ENCODE results near the gene UBAC2. TPM values are rescaled to one million over a fixed set of nuclear protein-coding genes. Genes with fewer than 3 reads are reported as not detected.

UBAC2 gene
- total and polyA plus RNA-seq, 2 of the 8 experiments (the other 6 are each of a cell fraction or from before 2014, with no cell fraction given) = 75.9 to 76.9 TPM

DNA sequence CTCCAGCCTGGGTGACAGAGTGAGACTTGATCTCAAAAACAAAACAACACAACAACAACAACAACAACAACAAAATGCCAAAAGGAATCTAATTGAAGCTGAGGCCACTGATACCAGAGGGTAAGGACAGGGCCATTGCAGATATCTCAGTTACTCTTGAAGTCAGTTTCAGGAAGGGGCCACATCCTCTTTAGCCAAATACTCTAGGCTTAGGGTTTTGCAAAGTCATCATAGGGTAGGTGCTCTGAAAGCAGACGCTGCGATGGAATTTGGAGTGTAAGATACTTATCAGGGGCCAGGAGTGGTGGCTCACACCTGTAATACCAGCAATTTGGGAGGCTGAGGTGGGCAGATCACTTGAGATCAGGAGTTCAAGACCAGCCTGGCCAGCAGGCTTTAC, 46.6 kb upstream of the UBAC2 start:
- no peak overlapping the region for H4K91ac ChIP-seq (replicated peaks; ENCODE audit: insufficient read length, low read length)
- H3K14ac ChIP-seq (ENCODE audit: insufficient read length) = no peak overlapping the region
- FAIRE-seq = no peak
- H3K56ac ChIP-seq (replicated peaks; ENCODE audit: insufficient read length, low read depth, low read length) = no peak overlapping the region
- H3K4me2 ChIP-seq (ENCODE audit: insufficient read depth in 1 of 2, low read depth in 2 of 2, low read length in 2 of 2) = no peak overlapping the region
- no peaks in the 10 kb centered on the region for H3K23me2 ChIP-seq (ENCODE audit: low read depth, low read length)
- no peak overlapping the region for H3K9ac ChIP-seq (replicated peaks in 1 of 4; ENCODE audit: extremely low read depth in 1 of 4, low read depth in 3 of 4, low read length in 3 of 4)
- H3K4me1 ChIP-seq (replicated peaks in 1 of 4; ENCODE audit: control insufficient read depth in 3 of 4, insufficient read depth in 4 of 4, low read length in 3 of 4) = no peaks in the 10 kb centered on the region
- no peak overlapping the region for H4K5ac ChIP-seq (ENCODE audit: insufficient read length, low read depth, low read length)
- no peak overlapping the region for H3K4me3 ChIP-seq (ENCODE audit: extremely low read depth in 1 of 4, insufficient read depth in 2 of 4, low read depth in 3 of 4, low read length in 4 of 4)
- no peak overlapping the region for H2BK20ac ChIP-seq (ENCODE audit: low read length)
- no peak overlapping the region for H3K4ac ChIP-seq (replicated peaks; ENCODE audit: insufficient read length, low read depth, low read length)
- no peak overlapping the region for H2BK12ac ChIP-seq (ENCODE audit: low read depth, low read length)
- H3K79me1 ChIP-seq (ENCODE audit: low read depth, low read length) = no peaks in the 10 kb centered on the region
- H3K36me3 ChIP-seq (ENCODE audit: control insufficient read depth in 2 of 4, insufficient read depth in 4 of 4, low read length in 3 of 4) = no peaks in the 10 kb centered on the region
- H3K18ac ChIP-seq (ENCODE audit: extremely low read depth, low read length) = no peak overlapping the region
- no peak for DNase-seq (ENCODE audit: low read depth in 1 of 2, low spot score in 2 of 2)
- H3K27me3 ChIP-seq (replicated peaks in 1 of 4; ENCODE audit: control insufficient read depth in 3 of 4, extremely low read depth in 1 of 4, insufficient read depth in 3 of 4, low read length in 3 of 4) = no peaks in the 10 kb centered on the region
- no peak overlapping the region for H4K8ac ChIP-seq (ENCODE audit: extremely low read depth, insufficient read depth, low read length)
- no peaks in the 10 kb centered on the region for H3K9me3 ChIP-seq (ENCODE audit: insufficient read depth in 2 of 2, low read depth in 1 of 2, low read length in 1 of 2)
- H4K20me1 ChIP-seq (replicated peaks in 1 of 2; ENCODE audit: control insufficient read depth in 1 of 2, insufficient read depth in 2 of 2, low read length in 2 of 2) = no peaks in the 10 kb centered on the region
- no peak overlapping the region for H2BK120ac ChIP-seq (replicated peaks; ENCODE audit: low read depth, low read length)
- H2BK5ac ChIP-seq (ENCODE audit: low read depth, low read length) = no peak overlapping the region
- H3K27ac ChIP-seq (ENCODE audit: low read depth, low read length) = no peak overlapping the region
- no peaks in the 10 kb centered on the region for H3K79me2 ChIP-seq (ENCODE audit: control insufficient read depth in 1 of 2, insufficient read depth in 2 of 2, low read length in 2 of 2)
- ChIA-PET CTCF (ENCODE audit: partially characterized antibody) (interaction anchor here (0.6 to 1.0 kb wide), 2 partner anchors 15 to 251 kb away, joined by 3 read pairs; no protein-coding TSS in a partner anchor), POLR2A (ENCODE audit: partially characterized antibody) (no interaction called here)
- H3K23ac ChIP-seq (ENCODE audit: insufficient read length) = no peak overlapping the region
- 100% methylated on average over 2 of the region's 2 CpGs; no CpG with 5 or more reads in 1 of the 2 experiments for WGBS, 2 experiments (ENCODE audit: extremely low coverage in 1 of 2, insufficient coverage in 1 of 2, insufficient read length in 1 of 2, insufficient replicate concordance in 2 of 2, low coverage in 1 of 2, low lambda C conversion rate in 2 of 2, missing lambda C conversion rate in 1 of 2)
- no peak overlapping the region for H2AFZ ChIP-seq (ENCODE audit: low read length)
- H2AK5ac ChIP-seq (ENCODE audit: low read depth, low read length) = no peak overlapping the region
- H2BK15ac ChIP-seq (ENCODE audit: low read length) = no peak overlapping the region
